IMR-90 (cell line): ENCODE data around the gene MYL10. TPM values are rescaled to one million over a fixed set of nuclear protein-coding genes. Genes with fewer than 3 reads are reported as not detected.

Experiments
- ATAC-seq: fragments of 200-7000 bp; cut with Tn5 transposase; 2 replicates; pipeline ENCODE4 v1.9.1; 2020; ENCODE audit warnings: low read depth, mild to moderate bottlenecking, moderate library complexity
- BruUV-seq: library from RNA; stranded (reverse); fragments of 400-500 nt; replicated peaks from 2 replicates; lab custom pipeline; 2021; lab: Mats Ljungman, UMichigan
- CTCF ChIA-PET: fragments of 300-600 bp; formaldehyde crosslinking; extraction: SDS; loops from one replicate; lab custom pipeline; 2021; ENCODE audit warnings: antibody characterized with exemption; lab: Yijun Ruan, JAX
- POLR2A ChIA-PET: fragments of 300-600 bp; sonication (Branson Sonifier 250); formaldehyde crosslinking; loops from one replicate; lab custom pipeline; 2022; ENCODE audit warnings: antibody characterized with exemption; ENCODE audit not compliant: unreplicated experiment; lab: Charles Lee
- DNase-seq: peaks from one replicate; pipeline ENCODE4 v3.0.0; 2013
- H2AFZ ChIP-seq: replicated peaks from 2 replicates; pipeline ENCODE3; 2013; ENCODE audit warnings: low read length, mild to moderate bottlenecking; ENCODE audit not compliant: poor library complexity
- H2AK5ac ChIP-seq: 2 replicates; pipeline ENCODE4 v1.6.1; 2013; ENCODE audit warnings: low read depth, low read length, inconsistent platforms
- H2AK9ac ChIP-seq: replicated peaks from 2 replicates; pipeline ENCODE3; 2013; ENCODE audit warnings: mild to moderate bottlenecking, low read depth, low read length, moderate library complexity; ENCODE audit not compliant: poor library complexity
- H2BK120ac ChIP-seq: 2 replicates; pipeline ENCODE4 v1.6.1; 2013; ENCODE audit warnings: low read depth, low read length, inconsistent platforms
- H2BK15ac ChIP-seq: 3 replicates; pipeline ENCODE4 v1.6.1; 2013; ENCODE audit warnings: low read depth, low read length, inconsistent platforms
- H2BK20ac ChIP-seq: 2 replicates; pipeline ENCODE4 v1.6.1; 2013; ENCODE audit warnings: low read depth, mild to moderate bottlenecking, inconsistent platforms, low read length, moderate library complexity
- H2BK5ac ChIP-seq: 2 replicates; pipeline ENCODE4 v1.6.1; 2013; ENCODE audit warnings: mild to moderate bottlenecking, low read depth, low read length, inconsistent platforms; ENCODE audit not compliant: poor library complexity, severe bottlenecking
- H3K14ac ChIP-seq: replicated peaks from 2 replicates; pipeline ENCODE4 v1.6.1; 2013; ENCODE audit warnings: low read depth, low read length, inconsistent platforms
- H3K18ac ChIP-seq: 2 replicates; pipeline ENCODE4 v1.6.1; 2013; ENCODE audit warnings: low read depth, low read length, control low read depth
- H3K23ac ChIP-seq: 2 replicates; pipeline ENCODE4 v1.6.1; 2013; ENCODE audit warnings: low read depth, low read length, inconsistent platforms
- H3K27ac ChIP-seq: 2 replicates; pipeline ENCODE4 v1.5.1; 2013; ENCODE audit warnings: mild to moderate bottlenecking, control low read depth, low read length; ENCODE audit not compliant: insufficient read depth
- H3K27me3 ChIP-seq: 2 replicates; pipeline ENCODE4 v1.6.1; 2013; ENCODE audit warnings: low read length; ENCODE audit not compliant: control insufficient read depth, insufficient read depth
- H3K36me3 ChIP-seq: 2 replicates; pipeline ENCODE4 v1.6.1; 2013; ENCODE audit warnings: low read length, mixed read lengths; ENCODE audit not compliant: control insufficient read depth, insufficient read depth
- H3K4ac ChIP-seq: 2 replicates; pipeline ENCODE4 v1.6.1; 2013; ENCODE audit warnings: low read depth, low read length, inconsistent platforms
- H3K4me1 ChIP-seq: 2 replicates; pipeline ENCODE4 v1.6.1; 2013; ENCODE audit warnings: low read length, mixed read lengths; ENCODE audit not compliant: control insufficient read depth, insufficient read depth
- H3K4me2 ChIP-seq: 2 replicates; pipeline ENCODE4 v1.6.1; 2013; ENCODE audit warnings: low read depth, mild to moderate bottlenecking, control low read depth, low read length, moderate library complexity
- H3K4me3 ChIP-seq: 2 replicates; pipeline ENCODE4 v1.5.1; 2013; ENCODE audit warnings: low read depth, mild to moderate bottlenecking, control low read depth, low read length, moderate library complexity; ENCODE audit not compliant: insufficient read depth
- H3K56ac ChIP-seq: 2 replicates; pipeline ENCODE4 v1.6.1; 2013; ENCODE audit warnings: low read length, inconsistent platforms; ENCODE audit not compliant: insufficient read depth; ENCODE audit errors: extremely low read depth
- H3K79me1 ChIP-seq, 2 experiments: 2 replicates each; pipeline ENCODE4 v1.6.1; 2013; ENCODE audit warnings: low read length in 2 of 2, inconsistent platforms in 1 of 2, low read depth in 1 of 2
- H3K9ac ChIP-seq: 2 replicates; pipeline ENCODE4 v1.6.1; 2013; ENCODE audit warnings: low read depth, low read length, control low read depth
- H3K9me1 ChIP-seq: 2 replicates; pipeline ENCODE4 v1.6.1; 2013; ENCODE audit warnings: low read length, inconsistent platforms; ENCODE audit not compliant: insufficient read depth
- H3K9me3 ChIP-seq: 2 replicates; pipeline ENCODE4 v1.6.1; 2013; ENCODE audit warnings: low read length; ENCODE audit not compliant: control insufficient read depth, insufficient read depth
- H4K20me1 ChIP-seq: 2 replicates; pipeline ENCODE4 v1.6.1; 2013; ENCODE audit warnings: low read length, inconsistent platforms; ENCODE audit not compliant: insufficient read depth
- H4K5ac ChIP-seq: 2 replicates; pipeline ENCODE4 v1.6.1; 2013; ENCODE audit warnings: mild to moderate bottlenecking, low read depth, low read length, control low read depth
- H4K8ac ChIP-seq, 2 experiments: 2 replicates each; pipeline ENCODE4 v1.6.1; 2013; ENCODE audit warnings: low read depth in 2 of 2, low read length in 2 of 2, control low read depth in 1 of 2, inconsistent platforms in 1 of 2
- H4K91ac ChIP-seq: 2 replicates; pipeline ENCODE4 v1.6.1; 2013; ENCODE audit warnings: low read depth, low read length, inconsistent platforms; ENCODE audit not compliant: insufficient read depth
- BHLHE40 ChIP-seq: fragments of 150-350 bp; IDR thresholded peaks from 2 replicates; pipeline ENCODE4 v1.6.1; 2016; ENCODE audit warnings: mild to moderate bottlenecking, low read depth, low read length
- CEBPB ChIP-seq: IDR thresholded peaks from 2 replicates; pipeline ENCODE4 v1.6.1; 2012; ENCODE audit warnings: low read depth, low read length, improper control_type of control experiment
- CHD1 ChIP-seq: IDR thresholded peaks from 2 replicates; pipeline ENCODE4 v1.6.1; 2012; ENCODE audit warnings: low read depth, low read length, improper control_type of control experiment
- FOS ChIP-seq: fragments of 150-350 bp; IDR thresholded peaks from 2 replicates; pipeline ENCODE4 v1.6.1; 2016; ENCODE audit warnings: low read depth, low read length
- MAFK ChIP-seq: IDR thresholded peaks from 2 replicates; pipeline ENCODE4 v1.6.1; 2012; ENCODE audit warnings: low read depth, low read length, improper control_type of control experiment
- MAZ ChIP-seq: IDR thresholded peaks from 2 replicates; pipeline ENCODE4 v1.6.1; 2012; ENCODE audit warnings: low read depth, mild to moderate bottlenecking, low read length, improper control_type of control experiment, moderate library complexity, borderline replicate concordance
- MXI1 ChIP-seq: IDR thresholded peaks from 2 replicates; pipeline ENCODE4 v1.6.1; 2012; ENCODE audit warnings: low read depth, mild to moderate bottlenecking, low read length, moderate library complexity, borderline replicate concordance
- NFE2L2 ChIP-seq: fragments of 150-350 bp; IDR thresholded peaks from 2 replicates; pipeline ENCODE4 v1.6.1; 2016; ENCODE audit warnings: low read depth, mild to moderate bottlenecking, low read length
- POLR2A ChIP-seq: IDR thresholded peaks from 2 replicates; pipeline ENCODE4 v1.6.1; 2012; ENCODE audit warnings: mild to moderate bottlenecking, low read depth, low read length
- RAD21 ChIP-seq: IDR thresholded peaks from 2 replicates; pipeline ENCODE4 v1.6.1; 2012; ENCODE audit warnings: low read length, improper control_type of control experiment
- RCOR1 ChIP-seq: IDR thresholded peaks from 2 replicates; pipeline ENCODE4 v1.6.1; 2012; ENCODE audit warnings: mild to moderate bottlenecking, low read length, improper control_type of control experiment; ENCODE audit not compliant: insufficient replicate concordance
- RFX5 ChIP-seq: IDR thresholded peaks from 2 replicates; pipeline ENCODE4 v1.8.0; 2012; ENCODE audit warnings: low read depth, mild to moderate bottlenecking, low read length, moderate library complexity
- SMC3 ChIP-seq: fragments of 150-350 bp; IDR thresholded peaks from 2 replicates; pipeline ENCODE4 v1.6.1; 2016; ENCODE audit warnings: low read depth, mild to moderate bottlenecking, antibody characterized with exemption, low read length, moderate library complexity
- USF2 ChIP-seq: fragments of 150-350 bp; IDR thresholded peaks from 2 replicates; pipeline ENCODE4 v1.6.1; 2017; ENCODE audit warnings: mild to moderate bottlenecking, antibody characterized with exemption, low read length, low read depth
- WGBS, 2 experiments: methylation state at CpG; one replicate each; pipeline versions ENCODE4 v1.1.5 to v1.1.7; 2013; ENCODE audit warnings: missing lambda C conversion rate in 2 of 2; ENCODE audit not compliant: insufficient read length in 1 of 2; ENCODE audit errors: extremely low coverage in 2 of 2; 5-methylcytosine and 5-hydroxymethylcytosine counted together
- dilution Hi-C: fragments of 300-500 bp; cut with HindIII; formaldehyde crosslinking; loops from one replicate; pipeline ENCODE4 v1.14.3; 2018; ENCODE audit warnings: low sequenced_read_pairs; ENCODE audit not compliant: unreplicated experiment
- in situ Hi-C: fragments of 300-500 bp; cut with MboI; formaldehyde crosslinking; loops from 3 replicates; pipeline ENCODE4 v1.14.3; 2019; ENCODE audit warnings: low sequenced_read_pairs, inconsistent platforms, mixed read lengths
- intact Hi-C: fragments of 100-400 bp; cut with micrococcal nuclease; formaldehyde crosslinking; loops from 2 replicates; pipeline ENCODE4 v1.10.0; 2022
- polyA plus RNA-seq, 3 experiments: library from polyadenylated mRNA; depleted of rRNA; stranded (reverse); fragments of >200 nt; gene quantifications; 2 replicates each; pipeline ENCODE4 v1.2.3, GENCODE V29; 2012; ENCODE audit warnings: low replicate concordance in 1 of 3
- total RNA-seq: library from RNA; depleted of rRNA; stranded (reverse); fragments of >200 nt; gene quantifications from 2 replicates; pipeline ENCODE4 v1.2.3, GENCODE V29; 2012
- TF ChIP-seq, protein P1 (sequence below): fragments of 150-350 bp; IDR thresholded peaks from 2 replicates; pipeline ENCODE4 v1.6.1; 2016; ENCODE audit warnings: low read depth, mild to moderate bottlenecking, low read length, moderate library complexity, borderline replicate concordance
- TF ChIP-seq, protein P2 (sequence below): conservative IDR thresholded peaks from 2 replicates; pipeline ENCODE4 v1.5.1; 2012; ENCODE audit warnings: mild to moderate bottlenecking, low read depth, low read length, improper control_type of control experiment

MYL10 gene
- total and polyA plus RNA-seq, 2 of the 4 experiments (the other 2 are of a cell fraction) = not detected

- no peak overlapping the region for H4K91ac ChIP-seq
- no peak for TF ChIP-seq FOS
- TF ChIP-seq SMC3 = no peak
- TF ChIP-seq, protein P1, sequence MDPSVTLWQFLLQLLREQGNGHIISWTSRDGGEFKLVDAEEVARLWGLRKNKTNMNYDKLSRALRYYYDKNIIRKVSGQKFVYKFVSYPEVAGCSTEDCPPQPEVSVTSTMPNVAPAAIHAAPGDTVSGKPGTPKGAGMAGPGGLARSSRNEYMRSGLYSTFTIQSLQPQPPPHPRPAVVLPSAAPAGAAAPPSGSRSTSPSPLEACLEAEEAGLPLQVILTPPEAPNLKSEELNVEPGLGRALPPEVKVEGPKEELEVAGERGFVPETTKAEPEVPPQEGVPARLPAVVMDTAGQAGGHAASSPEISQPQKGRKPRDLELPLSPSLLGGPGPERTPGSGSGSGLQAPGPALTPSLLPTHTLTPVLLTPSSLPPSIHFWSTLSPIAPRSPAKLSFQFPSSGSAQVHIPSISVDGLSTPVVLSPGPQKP = no peak
- no peak for TF ChIP-seq MAFK
- no peak for TF ChIP-seq MXI1
- TF ChIP-seq, protein P2, sequence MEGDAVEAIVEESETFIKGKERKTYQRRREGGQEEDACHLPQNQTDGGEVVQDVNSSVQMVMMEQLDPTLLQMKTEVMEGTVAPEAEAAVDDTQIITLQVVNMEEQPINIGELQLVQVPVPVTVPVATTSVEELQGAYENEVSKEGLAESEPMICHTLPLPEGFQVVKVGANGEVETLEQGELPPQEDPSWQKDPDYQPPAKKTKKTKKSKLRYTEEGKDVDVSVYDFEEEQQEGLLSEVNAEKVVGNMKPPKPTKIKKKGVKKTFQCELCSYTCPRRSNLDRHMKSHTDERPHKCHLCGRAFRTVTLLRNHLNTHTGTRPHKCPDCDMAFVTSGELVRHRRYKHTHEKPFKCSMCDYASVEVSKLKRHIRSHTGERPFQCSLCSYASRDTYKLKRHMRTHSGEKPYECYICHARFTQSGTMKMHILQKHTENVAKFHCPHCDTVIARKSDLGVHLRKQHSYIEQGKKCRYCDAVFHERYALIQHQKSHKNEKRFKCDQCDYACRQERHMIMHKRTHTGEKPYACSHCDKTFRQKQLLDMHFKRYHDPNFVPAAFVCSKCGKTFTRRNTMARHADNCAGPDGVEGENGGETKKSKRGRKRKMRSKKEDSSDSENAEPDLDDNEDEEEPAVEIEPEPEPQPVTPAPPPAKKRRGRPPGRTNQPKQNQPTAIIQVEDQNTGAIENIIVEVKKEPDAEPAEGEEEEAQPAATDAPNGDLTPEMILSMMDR = no peak
- no peak for TF ChIP-seq NFE2L2
- TF ChIP-seq MAZ = no peak
- TF ChIP-seq RCOR1 = no peak
- no peak for TF ChIP-seq CHD1
- TF ChIP-seq BHLHE40 = no peak
- no peak for TF ChIP-seq RFX5
- TF ChIP-seq POLR2A = no peak
- no peak for TF ChIP-seq RAD21
- no peak for TF ChIP-seq CEBPB
- TF ChIP-seq USF2 = no peak
- no peaks in the 10 kb centered on the region; the same call in 1 of the 2 replicates for H3K4me1 ChIP-seq
- no peaks in the 10 kb centered on the region for H3K9me3 ChIP-seq
- no peak overlapping the region for H2BK5ac ChIP-seq
- H3K4ac ChIP-seq = no peak overlapping the region
- H3K36me3 ChIP-seq = no peaks in the 10 kb centered on the region
- no peak overlapping the region for H3K14ac ChIP-seq
- no peak overlapping the region for H3K23ac ChIP-seq
- H2BK15ac ChIP-seq = no peak overlapping the region
- H4K8ac ChIP-seq = no peak overlapping the region
- dilution Hi-C loops (no loop called here), in situ Hi-C loops (no loop called here), intact Hi-C loops (no loop called here)
- H3K4me2 ChIP-seq = no peak overlapping the region
- ChIA-PET CTCF (no interaction called here), POLR2A (no interaction called here)
- no peak overlapping the region for H3K18ac ChIP-seq
- 78% methylated on average over 12 of the region's 20 CpGs; no CpG with 5 or more reads in 1 of the 2 experiments for WGBS, 2 experiments
- no peak overlapping the region for H3K27ac ChIP-seq
- H4K5ac ChIP-seq = no peak overlapping the region
- no peaks in the 10 kb centered on the region for H3K9me1 ChIP-seq
- H3K56ac ChIP-seq = no peak overlapping the region
- no peak overlapping the region for H2BK120ac ChIP-seq
- no peaks in the 10 kb centered on the region; the same call in 1 of the 2 replicates for H4K20me1 ChIP-seq
- H3K79me1 ChIP-seq = no peaks in the 10 kb centered on the region
- no peak for ATAC-seq
- H3K9ac ChIP-seq = no peak overlapping the region
- H2AK5ac ChIP-seq = no peak overlapping the region
- no peak overlapping the region for H2AK9ac ChIP-seq
- DNase-seq = no peak
- H2AFZ ChIP-seq = no peak overlapping the region
- no TSS peak for BruUV-seq
- H2BK20ac ChIP-seq = no peak overlapping the region
- H3K27me3 ChIP-seq = peaks cover 41% of the 10 kb centered on the region
- no peak overlapping the region for H3K4me3 ChIP-seq
These were observed 10.8 kb downstream of the MYL10 start for GRCh38 chr7:101618207-101618839.
